Ovary (tissue), 9 donors: ENCODE data around the gene ATP2A2. TPM values are rescaled to one million over a fixed set of nuclear protein-coding genes. Genes with fewer than 3 reads are reported as not detected.

Experiments used
- DNase-seq, 5 donors: peaks; one replicate each; pipeline ENCODE4 v3.0.0-alpha.2; 2019 to 2020
- H3K27ac ChIP-seq, 2 donors: fragments of 200-600 bp; one replicate each; pipeline versions ENCODE4 v1.5.1 to v1.8.0; 2019 to 2022
- H3K27me3 ChIP-seq: fragments of 200-600 bp; one replicate; pipeline ENCODE4 v1.8.0; 2022
- H3K36me3 ChIP-seq: fragments of 200-600 bp; sonication (generic); one replicate; pipeline ENCODE4 v1.5.1; 2019
- H3K4me1 ChIP-seq: one replicate; pipeline ENCODE4 v1.8.1; 2013; ENCODE audit warnings: mild to moderate bottlenecking, moderate library complexity; ENCODE audit not compliant: insufficient read depth
- H3K4me3 ChIP-seq: fragments of 200-600 bp; sonication (generic); one replicate; pipeline ENCODE4 v1.5.1; 2017
- H3K9me3 ChIP-seq, 2 donors: fragments of 200-600 bp in 1 of 2; sonication (generic) in 1 of 2; one replicate each; pipeline versions ENCODE4 v1.5.1 to v1.8.1; 2013 to 2019; ENCODE audit warnings: mild to moderate bottlenecking in 1 of 2, moderate library complexity in 1 of 2
- EP300 ChIP-seq: sonication (generic); formaldehyde crosslinking; IDR thresholded peaks from one replicate; pipeline ENCODE4 v1.6.1; 2017; ENCODE audit warnings: antibody characterized with exemption
- POLR2A ChIP-seq: fragments of 450-650 bp; IDR thresholded peaks from one replicate; pipeline ENCODE4 v1.6.1; 2017; ENCODE audit warnings: antibody characterized with exemption, mild to moderate bottlenecking, moderate library complexity
- WGBS, 3 donors: extraction: QIAGEN DNeasy Blood & Tissue Kit in 1 of 3; methylation state at CpG; one replicate each; pipeline versions ENCODE4 v1.1.5 to v1.1.7; 2013 to 2017; 5-methylcytosine and 5-hydroxymethylcytosine counted together
- intact Hi-C, 4 donors: fragments of 100-400 bp; cut with DNase I; formaldehyde crosslinking; loops; one replicate each; pipeline versions ENCODE4 v1.11.0 to v1.15.1; 2022 to 2023
- polyA plus RNA-seq, 2 donors: library from polyadenylated mRNA; stranded (reverse); fragments of 200-250 nt in 1 of 2; fragments of 350-450 nt in 1 of 2; fragmentation: Illumina TruSeq in 1 of 2; extraction: RNeasy Lipid Tissue Mini Kit (QIAGEN cat#74804) in 1 of 2; gene quantifications; one replicate each; pipeline ENCODE4 v1.2.3, GENCODE V29; 2013 to 2014
- total RNA-seq, 7 donors: library from RNA; depleted of rRNA in 2 of 7; stranded (reverse); fragments of >200 nt in 2 of 7; fragmentation: NEBNext Ultra II Directional in 3 of 7; extraction: Animal tissue kit (Norgen Biotek cat#: 25700) in 3 of 7; gene quantifications; one replicate each; pipeline versions ENCODE4 v1.1.0 to v1.2.4, GENCODE V29; 2016 to 2023
- TF ChIP-seq, protein P1 (sequence below), 3 donors: fragments of 450-650 bp in 2 of 3; fragments of 200-600 bp in 1 of 3; IDR thresholded peaks; one replicate each; pipeline versions ENCODE4 v1.5.1 to v1.8.0; 2016 to 2022; ENCODE audit warnings: antibody characterized with exemption in 3 of 3, mild to moderate bottlenecking in 1 of 3
- donor health status: DM: no; HTN: no; CAD: no; lungs with moderate emphysema.
- donor health status: DM: no; HTN: no; CAD: no.
- donor health status: Bipolar disorder and iron deficiency.
- donor health status: DM: yes; HTN: yes; CAD: no.
- donor health status: DM: no; HTN: no; CAD: no.
- donor health status: DM: yes; HTN: yes; CAD: no.

ATP2A2 gene
- total and polyA plus RNA-seq, 9 donors, result 54.2 to 183 (median 137) TPM

DNA sequence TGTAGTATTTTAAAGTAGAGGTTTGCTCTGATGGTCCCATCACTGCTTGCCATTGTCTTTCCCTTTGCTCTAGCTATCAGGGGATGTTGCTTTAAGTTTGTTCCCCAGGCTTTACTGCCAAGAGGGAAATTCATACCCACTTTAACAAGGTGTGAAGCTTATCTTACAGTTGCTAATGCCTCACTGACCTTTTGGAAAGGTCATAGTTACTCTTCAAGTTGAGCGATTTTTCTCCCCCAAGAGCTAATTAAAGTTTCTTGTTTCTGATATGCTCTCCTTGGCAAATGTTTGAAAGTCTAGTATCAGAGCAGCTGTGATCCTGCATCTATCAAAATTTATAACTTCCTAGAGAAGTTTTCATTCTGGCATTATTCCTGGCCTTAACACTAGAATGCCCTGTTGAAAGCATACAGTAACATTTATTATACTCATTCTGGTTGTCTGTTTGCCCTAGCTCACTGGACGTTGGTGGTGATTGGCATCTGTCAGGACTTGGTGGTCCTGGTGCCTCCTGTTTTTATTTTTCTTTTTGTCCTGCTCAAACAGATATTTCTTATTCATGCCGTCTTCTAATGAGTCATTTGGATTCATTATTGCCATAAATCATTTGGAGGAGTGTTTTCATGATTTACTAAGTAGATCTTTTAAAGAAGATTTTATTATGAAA lies 8.1 kb downstream of the ATP2A2 start:
- Histone ChIP-seq H3K27me3 (no peaks in the 10 kb centered on the region), H3K4me3 (no peak overlapping the region), H3K27ac (no peak overlapping the region), H3K36me3 (no peaks in the 10 kb centered on the region), H3K9me3 (no peaks in the 10 kb centered on the region), H3K4me1 (peaks cover 7% of the 10 kb centered on the region)
- no peak for TF ChIP-seq POLR2A
- TF ChIP-seq, protein P1, sequence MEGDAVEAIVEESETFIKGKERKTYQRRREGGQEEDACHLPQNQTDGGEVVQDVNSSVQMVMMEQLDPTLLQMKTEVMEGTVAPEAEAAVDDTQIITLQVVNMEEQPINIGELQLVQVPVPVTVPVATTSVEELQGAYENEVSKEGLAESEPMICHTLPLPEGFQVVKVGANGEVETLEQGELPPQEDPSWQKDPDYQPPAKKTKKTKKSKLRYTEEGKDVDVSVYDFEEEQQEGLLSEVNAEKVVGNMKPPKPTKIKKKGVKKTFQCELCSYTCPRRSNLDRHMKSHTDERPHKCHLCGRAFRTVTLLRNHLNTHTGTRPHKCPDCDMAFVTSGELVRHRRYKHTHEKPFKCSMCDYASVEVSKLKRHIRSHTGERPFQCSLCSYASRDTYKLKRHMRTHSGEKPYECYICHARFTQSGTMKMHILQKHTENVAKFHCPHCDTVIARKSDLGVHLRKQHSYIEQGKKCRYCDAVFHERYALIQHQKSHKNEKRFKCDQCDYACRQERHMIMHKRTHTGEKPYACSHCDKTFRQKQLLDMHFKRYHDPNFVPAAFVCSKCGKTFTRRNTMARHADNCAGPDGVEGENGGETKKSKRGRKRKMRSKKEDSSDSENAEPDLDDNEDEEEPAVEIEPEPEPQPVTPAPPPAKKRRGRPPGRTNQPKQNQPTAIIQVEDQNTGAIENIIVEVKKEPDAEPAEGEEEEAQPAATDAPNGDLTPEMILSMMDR (IDR thresholded peaks at IDR 0.05), result no peak
- no peak for TF ChIP-seq EP300
- intact Hi-C loops, result loop anchor here in 2 of 4 donors (10.0 kb wide), 2 partner anchors 164 to 184 kb away; partner anchors contain the start of gene IFT81 (in 1 of the 2)
- WGBS, 3 donors, result 11 to 13% (median 12%) methylated on average over 3 of the region's 3 CpGs
- no peak for DNase-seq

DNA sequence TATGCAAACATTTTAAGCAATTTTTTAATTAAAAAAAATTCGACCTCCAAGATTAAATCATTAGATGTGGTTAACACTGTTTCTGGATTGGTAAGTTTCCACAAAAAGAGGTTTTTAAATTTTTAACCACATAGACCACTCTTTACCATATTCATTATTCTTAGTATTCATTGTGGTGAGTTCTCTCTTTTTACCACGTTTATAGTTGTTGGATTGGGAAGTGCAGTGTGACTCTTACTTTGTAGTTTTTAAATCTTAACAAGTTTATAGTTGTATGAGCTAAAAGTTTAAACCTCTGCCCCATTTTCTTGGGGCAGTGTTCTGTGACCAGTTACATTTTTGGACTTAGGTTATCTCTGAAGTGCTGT lies 8.6 kb downstream of the ATP2A2 start:
- Histone ChIP-seq H3K36me3 (no peaks in the 10 kb centered on the region), H3K4me3 (no peak overlapping the region)
- WGBS, 3 donors, result 6 to 13% (median 12%) methylated on average over 2 of the region's 2 CpGs

DNA sequence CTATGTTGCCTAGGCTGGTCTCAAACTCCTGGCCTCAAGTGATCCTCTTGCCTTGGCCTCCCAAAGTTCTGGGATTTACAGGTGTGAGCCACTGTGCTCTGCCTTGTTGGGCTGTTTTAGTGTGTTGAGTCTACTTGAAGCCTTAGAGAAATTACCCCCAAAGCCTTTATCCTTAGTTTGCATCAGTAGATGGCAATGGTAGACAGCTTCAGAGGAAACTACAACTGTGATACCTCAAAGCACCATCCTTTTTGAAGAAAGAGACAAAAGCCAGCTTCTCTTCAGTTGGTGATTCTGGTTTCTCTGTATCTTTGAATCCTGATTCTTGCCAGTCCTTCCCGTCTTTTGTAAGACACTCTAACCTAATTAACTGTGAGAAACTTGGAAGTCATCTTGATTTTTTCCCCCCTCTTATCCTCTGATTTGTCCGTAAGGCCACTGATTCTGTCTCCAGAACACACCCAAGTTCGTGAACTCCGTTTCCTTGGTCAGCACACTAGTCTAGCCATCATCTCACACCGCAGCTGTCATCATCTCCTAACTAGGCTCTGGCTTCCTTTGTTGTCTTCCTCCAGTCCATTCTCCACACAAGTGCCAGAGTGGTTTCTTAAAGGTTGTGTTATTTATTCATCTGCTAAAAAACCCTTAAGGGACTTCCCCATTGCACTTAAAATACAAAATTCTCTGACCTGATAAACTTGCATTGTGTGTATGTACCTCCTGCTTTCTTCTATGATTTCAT lies 20.2 kb downstream of the ATP2A2 start:
- intact Hi-C loops, result no loop called here
- Histone ChIP-seq H3K9me3 (no peaks in the 10 kb centered on the region), H3K27me3 (no peaks in the 10 kb centered on the region), H3K4me3 (no peak overlapping the region), H3K27ac (no peak overlapping the region), H3K36me3 (no peaks in the 10 kb centered on the region), H3K4me1 (peaks cover 12% of the 10 kb centered on the region)
- no peak for TF ChIP-seq POLR2A
- TF ChIP-seq EP300, result no peak
- TF ChIP-seq, protein P1 (IDR thresholded peaks at IDR 0.05), result no peak
- no peak for DNase-seq
- WGBS, 3 donors, result 70 to 80% (median 76%) methylated on average over 5 of the region's 5 CpGs

More for the DNA sequence above, 8.6 kb downstream of the ATP2A2 start:
- intact Hi-C loops, result loop anchor here in 2 of 4 donors (10.0 kb wide), 2 partner anchors 165 to 185 kb away; partner anchors contain the start of gene IFT81 (in 1 of the 2)
- H3K27me3 ChIP-seq, result no peaks in the 10 kb centered on the region
- no peak for DNase-seq
- no peak overlapping the region for H3K27ac ChIP-seq
- peaks cover 7% of the 10 kb centered on the region for H3K4me1 ChIP-seq
- H3K9me3 ChIP-seq, result no peaks in the 10 kb centered on the region
- TF ChIP-seq EP300 (no peak), POLR2A (no peak)
- TF ChIP-seq, protein P1 (IDR thresholded peaks at IDR 0.05), result no peak

DNA sequence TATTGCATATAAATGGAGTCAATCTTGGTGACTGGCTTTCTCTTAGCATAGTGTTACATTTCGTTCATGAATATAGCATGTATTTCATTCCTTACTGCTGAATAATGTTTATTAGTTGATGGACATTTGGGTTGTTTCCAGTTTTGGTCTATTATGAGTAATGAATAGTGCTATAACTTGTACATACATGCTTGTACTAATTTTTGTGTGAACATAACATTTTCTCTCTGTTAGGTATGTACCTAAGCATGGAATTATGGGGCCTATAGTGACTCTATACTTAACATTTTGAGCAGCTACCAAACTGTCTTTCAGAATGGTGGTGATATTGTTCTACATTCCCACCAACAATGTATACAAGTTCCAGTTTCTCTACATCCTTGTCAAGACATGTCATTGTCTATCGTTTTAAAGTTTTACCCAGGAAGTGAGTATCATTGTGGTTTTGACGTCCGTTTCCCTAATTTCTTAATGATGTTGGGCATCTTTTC lies 23.1 kb downstream of the ATP2A2 start:
- DNase-seq, result no peak
- no peak overlapping the region for H3K27ac ChIP-seq
- 43 to 58% (median 44%) methylated on average over 4 of the region's 4 CpGs for WGBS, 3 donors
- no peaks in the 10 kb centered on the region for H3K27me3 ChIP-seq
- intact Hi-C loops, result no loop called here
- no peak overlapping the region for H3K4me3 ChIP-seq
- TF ChIP-seq POLR2A, result no peak
- TF ChIP-seq, protein P1 (IDR thresholded peaks at IDR 0.05), result no peak
- no peak for TF ChIP-seq EP300
- no peaks in the 10 kb centered on the region for H3K36me3 ChIP-seq
- peaks cover 6% of the 10 kb centered on the region for H3K4me1 ChIP-seq
- no peaks in the 10 kb centered on the region for H3K9me3 ChIP-seq
